Smooth muscle cell of the pulmonary artery (primary cell): ENCODE measurements around the gene CNFN. TPM values are rescaled to one million over a fixed set of nuclear protein-coding genes. Genes with fewer than 3 reads are reported as not detected.

Experiments used
- total RNA-seq: library from RNA; depleted of rRNA; stranded (reverse); fragments of >200 nt; gene quantifications from 2 replicates; pipeline ENCODE4 v1.2.3, GENCODE V29; 2014

CNFN gene, protein sequence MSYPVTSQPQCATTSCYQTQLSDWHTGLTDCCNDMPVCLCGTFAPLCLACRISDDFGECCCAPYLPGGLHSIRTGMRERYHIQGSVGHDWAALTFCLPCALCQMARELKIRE
- total RNA-seq: not detected in 2 replicates

DNA sequence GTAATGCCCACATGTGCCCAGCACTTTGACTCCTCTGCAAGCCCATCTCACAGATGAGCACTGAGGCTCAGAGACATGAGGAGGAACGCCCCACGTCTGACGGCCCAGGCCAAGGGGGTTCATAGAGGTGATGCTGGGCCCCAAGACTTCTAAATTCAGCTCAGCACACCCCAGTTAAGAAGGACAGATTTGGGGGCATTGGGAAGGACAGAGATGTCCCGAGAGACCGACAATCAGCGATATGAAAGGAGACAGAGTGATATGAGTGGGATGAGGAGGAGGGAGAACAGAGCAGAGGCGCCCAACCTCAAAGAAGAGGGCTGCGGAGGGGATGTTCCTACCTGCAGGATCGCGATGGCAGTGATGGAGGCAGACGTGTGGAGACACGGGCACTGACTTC lies at the start of gene CNFN:
TSS of gene CNFN (minus strand) at position 399 of the 400 bp plus-strand sequence. CDS start 1,260 bp downstream, outside the sequence.

DNA sequence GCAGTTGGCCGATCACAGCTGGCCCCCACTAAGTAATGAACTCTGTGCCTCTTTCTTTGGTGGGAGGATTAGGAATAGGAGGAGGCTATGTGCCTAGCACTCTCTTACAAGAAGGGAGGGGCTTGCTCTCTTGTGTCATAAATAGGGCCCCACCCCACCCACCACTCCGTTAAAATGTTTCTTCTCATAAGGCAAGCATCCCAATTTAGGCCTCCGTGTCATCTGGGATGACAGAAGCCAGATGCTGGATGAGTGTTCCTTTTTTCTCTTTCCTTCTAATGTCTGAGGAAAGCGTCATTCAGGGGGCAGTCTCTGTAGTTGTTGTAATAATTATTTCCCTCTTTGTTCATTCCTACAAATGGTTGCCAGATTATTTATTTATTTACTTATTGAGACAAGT lies 37.2 kb upstream of the CNFN start, which contains the start of gene LIPE:
TSS of gene LIPE (minus strand) at position 76 of the 400 bp plus-strand sequence. CDS start 239 bp downstream, outside the sequence.

Other genes with a start within 250 kb of the CNFN start
- 21.5 and 23.0 TPM in 2 replicates for gene DEDD2, start 172.6 kb downstream of the CNFN start, total RNA-seq
- 10.8 and 11.9 TPM in 2 replicates for gene ZNF526, start 170.0 kb downstream of the CNFN start, total RNA-seq
- 31.7 and 33.3 TPM in 2 replicates for gene GSK3A, start 147.7 kb downstream of the CNFN start, total RNA-seq
- 22.8 and 28.2 TPM in 2 replicates for gene ERF, start 135.2 kb downstream of the CNFN start, total RNA-seq
- 37.7 and 62.2 TPM in 2 replicates for gene CIC, start 121.0 kb downstream of the CNFN start, total RNA-seq
- 0.20 and 0.23 TPM in 2 replicates for gene PRR19, start 88.2 kb downstream of the CNFN start, total RNA-seq
- gene PAFAH1B3, start 87.7 kb downstream of the CNFN start, total RNA-seq: 9.5 and 14.0 TPM in 2 replicates
- not detected in 2 replicates for gene TMEM145, start 77.0 kb downstream of the CNFN start, total RNA-seq
- gene MEGF8, start 64.7 kb downstream of the CNFN start, total RNA-seq: 71.8 and 72.2 TPM in 2 replicates
- 2.6 and 3.0 TPM in 2 replicates for gene LIPE, start 37.1 kb upstream of the CNFN start, total RNA-seq
- not detected in 2 replicates for gene CXCL17, start 52.6 kb upstream of the CNFN start, total RNA-seq
- not detected in 2 replicates for gene CEACAM1, start 138.2 kb upstream of the CNFN start, total RNA-seq
- gene CEACAM8, start 204.6 kb upstream of the CNFN start, total RNA-seq: not detected in 2 replicates